Gastrocnemius medialis (tissue), 4 donors: ENCODE measurements around the gene IGSF21.

Experiments
- POLR2A ChIP-seq, 2 donors: fragments of 450-650 bp; IDR thresholded peaks; one replicate each; pipeline ENCODE4 v1.6.1; 2017; ENCODE audit warnings: antibody characterized with exemption in 2 of 2, mild to moderate bottlenecking in 2 of 2, moderate library complexity in 2 of 2
- TF ChIP-seq, protein P1 (sequence below), 5 experiments: fragments of 450-650 bp in 3 of 5; fragments of 200-600 bp in 2 of 5; sonication (generic) in 2 of 5; IDR thresholded peaks in 4 of 5; conservative IDR thresholded peaks in 1 of 5; 1 replicate in 4 of 5; 2 replicates in 1 of 5; pipeline ENCODE4 v1.5.1; 2016 to 2019; ENCODE audit warnings: antibody characterized with exemption in 5 of 5, mild to moderate bottlenecking in 3 of 5, moderate library complexity in 3 of 5

DNA sequence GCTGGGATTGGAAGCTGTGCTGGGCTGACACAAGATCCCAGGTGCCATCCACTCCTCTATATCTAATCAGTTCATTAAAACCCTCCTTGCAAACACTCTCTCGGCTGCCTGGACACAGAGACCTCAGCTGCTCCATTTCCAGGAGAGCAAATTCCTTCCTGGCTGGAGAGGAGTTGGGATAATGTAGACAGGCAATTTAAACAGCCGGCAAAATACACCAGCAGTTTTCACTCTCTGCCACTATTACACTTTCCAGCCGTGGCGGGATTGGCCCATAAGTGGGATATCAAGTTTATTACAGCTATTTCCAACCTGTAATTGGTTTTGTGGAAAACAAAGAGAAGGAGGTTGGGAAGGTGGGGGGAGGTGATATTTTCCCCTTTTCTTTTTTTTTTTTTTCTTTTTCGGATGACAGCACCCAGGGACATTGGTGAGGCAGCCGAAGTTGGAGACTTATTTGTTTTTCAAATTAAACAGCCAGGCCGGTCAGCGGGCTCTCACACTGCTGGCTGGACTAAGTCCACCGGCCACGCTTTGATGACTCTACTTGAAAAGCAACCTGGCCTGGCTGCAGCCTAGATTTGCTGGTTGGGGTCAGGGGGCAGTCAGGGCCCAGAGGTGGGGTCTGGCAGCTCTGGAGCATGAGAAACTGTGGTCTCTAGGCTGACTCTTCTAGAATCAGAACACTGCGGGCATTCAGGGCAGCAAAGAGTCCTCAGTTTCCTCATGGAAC, 177.4 kb downstream of the IGSF21 start:
- no peak for TF ChIP-seq POLR2A (IDR thresholded peaks at IDR 0.05)
- TF ChIP-seq, protein P1, sequence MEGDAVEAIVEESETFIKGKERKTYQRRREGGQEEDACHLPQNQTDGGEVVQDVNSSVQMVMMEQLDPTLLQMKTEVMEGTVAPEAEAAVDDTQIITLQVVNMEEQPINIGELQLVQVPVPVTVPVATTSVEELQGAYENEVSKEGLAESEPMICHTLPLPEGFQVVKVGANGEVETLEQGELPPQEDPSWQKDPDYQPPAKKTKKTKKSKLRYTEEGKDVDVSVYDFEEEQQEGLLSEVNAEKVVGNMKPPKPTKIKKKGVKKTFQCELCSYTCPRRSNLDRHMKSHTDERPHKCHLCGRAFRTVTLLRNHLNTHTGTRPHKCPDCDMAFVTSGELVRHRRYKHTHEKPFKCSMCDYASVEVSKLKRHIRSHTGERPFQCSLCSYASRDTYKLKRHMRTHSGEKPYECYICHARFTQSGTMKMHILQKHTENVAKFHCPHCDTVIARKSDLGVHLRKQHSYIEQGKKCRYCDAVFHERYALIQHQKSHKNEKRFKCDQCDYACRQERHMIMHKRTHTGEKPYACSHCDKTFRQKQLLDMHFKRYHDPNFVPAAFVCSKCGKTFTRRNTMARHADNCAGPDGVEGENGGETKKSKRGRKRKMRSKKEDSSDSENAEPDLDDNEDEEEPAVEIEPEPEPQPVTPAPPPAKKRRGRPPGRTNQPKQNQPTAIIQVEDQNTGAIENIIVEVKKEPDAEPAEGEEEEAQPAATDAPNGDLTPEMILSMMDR (IDR thresholded peaks at IDR 0.05 in 4 of 5, conservative IDR thresholded peaks at IDR 0.05 in 1 of 5), result no peak
